Osteoblast (primary cell): ENCODE data around the gene GNAS-AS1. TPM values are rescaled to one million over a fixed set of nuclear protein-coding genes. Genes with fewer than 3 reads are reported as not detected.

Source experiments
- DNase-seq: peaks from one replicate; pipeline ENCODE4 v3.0.0; 2011; ENCODE audit warnings: low spot score, mixed read lengths; ENCODE audit not compliant: insufficient read length; ENCODE audit errors: missing footprints
- H2AFZ ChIP-seq: 2 replicates; pipeline ENCODE4 v1.6.0; 2011; ENCODE audit warnings: mild to moderate bottlenecking, low read length
- H3K27ac ChIP-seq: 2 replicates; pipeline ENCODE4 v1.5.1; 2011; ENCODE audit warnings: mild to moderate bottlenecking, low read depth, low read length, moderate library complexity
- H3K27me3 ChIP-seq: 2 replicates; pipeline ENCODE4 v1.6.0; 2012; ENCODE audit warnings: mild to moderate bottlenecking, control low read depth, inconsistent platforms, low read length, moderate library complexity; ENCODE audit not compliant: insufficient read depth
- H3K36me3 ChIP-seq: 2 replicates; pipeline ENCODE4 v1.5.1; 2011; ENCODE audit warnings: mild to moderate bottlenecking, low read length, control low read depth, moderate library complexity; ENCODE audit not compliant: insufficient read depth
- H3K4me1 ChIP-seq: 2 replicates; pipeline ENCODE4 v1.5.1; 2011; ENCODE audit warnings: mild to moderate bottlenecking, low read length, control low read depth, moderate library complexity; ENCODE audit not compliant: insufficient read depth
- H3K4me2 ChIP-seq: 2 replicates; pipeline ENCODE4 v1.6.0; 2011; ENCODE audit warnings: mild to moderate bottlenecking, low read length; ENCODE audit not compliant: insufficient read depth
- H3K4me3 ChIP-seq: fragments of 200-600 bp; sonication (generic); 3 replicates; pipeline ENCODE4 v1.5.1; 2012; ENCODE audit warnings: mild to moderate bottlenecking, low read length, inconsistent platforms; ENCODE audit not compliant: insufficient read depth
- H3K79me2 ChIP-seq: 2 replicates; pipeline ENCODE4 v1.6.0; 2012; ENCODE audit warnings: mild to moderate bottlenecking, low read length, control low read depth, inconsistent platforms; ENCODE audit not compliant: insufficient read depth
- H3K9me3 ChIP-seq: 2 replicates; pipeline ENCODE4 v1.5.1; 2011; ENCODE audit warnings: low read depth, low read length, control low read depth
- H4K20me1 ChIP-seq: 2 replicates; pipeline ENCODE4 v1.6.0; 2012; ENCODE audit warnings: mild to moderate bottlenecking, low read length, control low read depth; ENCODE audit not compliant: insufficient read depth
- total RNA-seq: library from RNA; depleted of rRNA; stranded (reverse); fragments of >200 nt; gene quantifications from 2 replicates; pipeline ENCODE4 v1.2.3, GENCODE V29; 2012
- TF ChIP-seq, protein P1 (sequence below): IDR thresholded peaks from 2 replicates; pipeline ENCODE4 v1.5.1; 2011; ENCODE audit warnings: mild to moderate bottlenecking, low read depth, low read length, moderate library complexity; ENCODE audit errors: extremely low read depth

Gene GNAS-AS1
- total RNA-seq, 1 donor = 0.72 TPM

DNA sequence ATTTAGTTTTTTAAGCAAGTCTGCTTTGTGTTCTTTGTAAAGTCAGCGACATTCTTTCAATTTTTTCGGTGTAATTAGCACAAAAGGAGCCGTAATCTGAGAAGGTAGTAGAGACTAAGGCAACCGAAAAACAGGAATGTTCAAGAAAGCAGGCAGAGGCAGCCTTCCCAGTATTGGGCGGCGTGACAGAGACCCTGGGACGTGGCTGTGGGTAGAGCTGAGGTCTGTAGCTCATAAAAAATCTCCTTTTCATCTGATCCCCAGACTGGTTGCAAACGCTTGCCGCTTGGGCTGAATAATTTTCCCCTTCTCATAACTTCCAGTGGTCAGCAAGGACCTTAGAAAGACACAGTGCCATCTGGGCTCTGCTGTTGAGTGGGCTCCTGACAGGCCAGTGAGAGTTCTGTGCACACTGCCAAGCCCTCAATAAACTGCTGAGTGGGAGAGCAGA is 32.6 kb upstream of the GNAS-AS1 start:
- no peaks in the 10 kb centered on the region for H3K9me3 ChIP-seq
- no peaks in the 10 kb centered on the region for H4K20me1 ChIP-seq
- peak overlapping the region; percentile 12 for H2AFZ ChIP-seq
- H3K4me1 ChIP-seq = peaks cover 12% of the 10 kb centered on the region
- no peak overlapping the region for H3K27ac ChIP-seq
- TF ChIP-seq, protein P1, sequence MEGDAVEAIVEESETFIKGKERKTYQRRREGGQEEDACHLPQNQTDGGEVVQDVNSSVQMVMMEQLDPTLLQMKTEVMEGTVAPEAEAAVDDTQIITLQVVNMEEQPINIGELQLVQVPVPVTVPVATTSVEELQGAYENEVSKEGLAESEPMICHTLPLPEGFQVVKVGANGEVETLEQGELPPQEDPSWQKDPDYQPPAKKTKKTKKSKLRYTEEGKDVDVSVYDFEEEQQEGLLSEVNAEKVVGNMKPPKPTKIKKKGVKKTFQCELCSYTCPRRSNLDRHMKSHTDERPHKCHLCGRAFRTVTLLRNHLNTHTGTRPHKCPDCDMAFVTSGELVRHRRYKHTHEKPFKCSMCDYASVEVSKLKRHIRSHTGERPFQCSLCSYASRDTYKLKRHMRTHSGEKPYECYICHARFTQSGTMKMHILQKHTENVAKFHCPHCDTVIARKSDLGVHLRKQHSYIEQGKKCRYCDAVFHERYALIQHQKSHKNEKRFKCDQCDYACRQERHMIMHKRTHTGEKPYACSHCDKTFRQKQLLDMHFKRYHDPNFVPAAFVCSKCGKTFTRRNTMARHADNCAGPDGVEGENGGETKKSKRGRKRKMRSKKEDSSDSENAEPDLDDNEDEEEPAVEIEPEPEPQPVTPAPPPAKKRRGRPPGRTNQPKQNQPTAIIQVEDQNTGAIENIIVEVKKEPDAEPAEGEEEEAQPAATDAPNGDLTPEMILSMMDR = no peak
- H3K36me3 ChIP-seq = no peaks in the 10 kb centered on the region
- H3K27me3 ChIP-seq = no peaks in the 10 kb centered on the region
- peak; percentile 80 for DNase-seq
- no peaks in the 10 kb centered on the region for H3K79me2 ChIP-seq
- H3K4me2 ChIP-seq = peak overlapping the region; percentile 60
- H3K4me3 ChIP-seq = peak overlapping the region; percentile 5

DNA sequence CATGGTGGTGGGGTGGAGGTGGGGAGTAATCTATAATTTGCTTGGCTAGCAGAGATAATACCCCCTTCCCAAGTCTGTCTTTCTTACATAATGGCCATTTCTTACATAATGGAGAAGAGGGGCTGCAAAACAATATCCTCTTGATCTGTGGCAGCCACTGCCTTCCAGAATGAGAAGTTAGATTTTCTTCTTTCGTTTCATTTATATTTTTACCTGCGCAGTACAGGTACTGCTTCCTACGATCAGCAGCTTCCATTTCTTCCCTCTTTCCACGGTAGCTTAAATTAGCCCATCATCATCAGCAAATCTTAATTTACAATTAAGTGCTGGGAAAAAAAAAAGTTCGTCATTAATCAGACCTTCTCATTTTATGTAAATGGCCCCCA is 32.0 kb upstream of the GNAS-AS1 start:
- Histone ChIP-seq H3K36me3 (no peaks in the 10 kb centered on the region), H4K20me1 (no peaks in the 10 kb centered on the region), H3K79me2 (no peaks in the 10 kb centered on the region), H3K9me3 (no peaks in the 10 kb centered on the region), H3K27ac (no peak overlapping the region), H3K4me2 (peak overlapping the region; percentile 60), H3K4me1 (peaks cover 9% of the 10 kb centered on the region), H3K27me3 (no peaks in the 10 kb centered on the region), H2AFZ (no peak overlapping the region), H3K4me3 (no peak overlapping the region)
- DNase-seq = no peak
- TF ChIP-seq, protein P1 = no peak

DNA sequence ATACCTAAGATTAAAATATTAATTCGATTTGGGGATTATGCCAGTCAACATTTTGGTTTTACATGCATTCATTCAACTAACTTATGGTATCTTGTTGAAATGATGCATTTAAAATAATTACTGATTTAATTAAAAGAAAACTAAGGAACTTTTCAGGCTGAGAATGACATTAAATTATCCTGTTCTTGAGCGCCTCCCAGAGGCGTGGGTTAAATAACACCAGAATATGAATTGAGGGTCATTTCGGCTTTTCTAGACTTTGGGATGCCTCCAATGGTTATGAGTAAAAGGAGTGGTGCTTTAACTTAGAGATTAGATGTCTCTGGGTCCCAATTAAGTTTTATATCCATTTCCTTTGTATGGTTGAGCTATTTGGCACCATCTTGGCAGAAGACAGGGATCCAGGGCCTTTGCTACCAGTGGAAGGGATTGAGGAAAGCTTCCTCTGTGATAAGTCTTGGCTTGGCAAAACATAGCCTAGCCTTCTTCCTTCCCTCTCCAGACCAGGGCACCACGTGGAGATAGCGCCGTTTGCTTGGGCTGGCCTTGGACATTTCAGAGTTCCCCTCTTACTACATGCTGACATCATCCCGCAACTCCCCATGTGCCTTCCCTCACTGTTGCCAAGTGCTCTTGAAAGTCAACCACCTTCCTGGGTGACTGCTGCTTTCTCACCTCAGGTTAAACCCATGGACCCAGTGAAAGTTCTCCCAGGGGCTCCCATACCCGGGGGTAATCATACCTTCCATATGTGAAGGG is 30.5 kb upstream of the GNAS-AS1 start:
- Histone ChIP-seq H2AFZ (no peak overlapping the region), H3K9me3 (no peaks in the 10 kb centered on the region), H3K79me2 (no peaks in the 10 kb centered on the region), H3K4me3 (no peak overlapping the region), H4K20me1 (no peaks in the 10 kb centered on the region), H3K4me1 (peaks cover 9% of the 10 kb centered on the region), H3K36me3 (no peaks in the 10 kb centered on the region), H3K4me2 (no peak overlapping the region), H3K27ac (no peak overlapping the region), H3K27me3 (no peaks in the 10 kb centered on the region)
- DNase-seq = no peak
- TF ChIP-seq, protein P1 = peak; percentile 43

DNA sequence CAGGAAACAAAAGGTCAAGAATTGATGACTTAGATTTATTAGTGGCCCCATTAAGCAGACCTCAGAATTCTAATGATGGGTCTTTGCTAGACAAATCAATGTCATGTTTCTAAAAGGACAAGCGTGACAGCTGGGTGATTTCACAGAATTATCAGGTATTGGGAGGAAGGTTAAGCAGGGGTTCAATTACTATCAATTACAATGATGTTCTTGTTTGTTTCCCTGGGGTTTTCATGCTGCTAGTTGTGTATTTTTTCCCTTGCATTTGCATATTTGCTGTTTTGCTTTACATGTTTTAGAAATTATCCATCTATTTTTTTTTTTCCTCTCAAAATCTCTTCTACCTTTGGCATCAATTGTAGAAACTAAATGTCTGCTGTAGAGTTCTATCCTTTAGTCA is 29.7 kb upstream of the GNAS-AS1 start:
- peaks cover 15% of the 10 kb centered on the region for H3K4me1 ChIP-seq
- H3K79me2 ChIP-seq = no peaks in the 10 kb centered on the region
- no peak overlapping the region for H3K27ac ChIP-seq
- DNase-seq = no peak
- no peak overlapping the region for H3K4me3 ChIP-seq
- no peaks in the 10 kb centered on the region for H3K27me3 ChIP-seq
- H4K20me1 ChIP-seq = no peaks in the 10 kb centered on the region
- no peaks in the 10 kb centered on the region for H3K9me3 ChIP-seq
- no peaks in the 10 kb centered on the region for H3K36me3 ChIP-seq
- no peak overlapping the region for H3K4me2 ChIP-seq
- TF ChIP-seq, protein P1 = no peak
- H2AFZ ChIP-seq = no peak overlapping the region
